K562 (cell line): Measurements from ENCODE around the gene ARSK.

ENCODE experiments used
- E2F1 ChIP-seq: sonication (generic); formaldehyde crosslinking; IDR thresholded peaks from 2 replicates; pipeline ENCODE4 v1.8.1; 2023; ENCODE audit warnings: mild to moderate bottlenecking, missing genetic modification reagents, moderate library complexity
- EGR1 ChIP-seq: fragments of 450-650 bp; conservative IDR thresholded peaks from 2 replicates; pipeline ENCODE4 v1.6.1; 2017; ENCODE audit warnings: mild to moderate bottlenecking
- EZH2 ChIP-seq: IDR thresholded peaks from 2 replicates; pipeline ENCODE4 v1.6.1; 2012; ENCODE audit warnings: low read depth, mild to moderate bottlenecking, inconsistent platforms, low read length, borderline replicate concordance
- KDM4B ChIP-seq, 2 experiments: fragments of 450-650 bp in 1 of 2; sonication (generic) in 1 of 2; IDR thresholded peaks; 2 replicates each; pipeline ENCODE4 v1.6.1; 2016 to 2017; ENCODE audit warnings: borderline replicate concordance in 2 of 2, antibody characterized with exemption in 1 of 2, low read depth in 1 of 2, mild to moderate bottlenecking in 1 of 2
- PKNOX1 ChIP-seq: fragments of 450-650 bp; IDR thresholded peaks from 2 replicates; pipeline ENCODE4 v1.6.1; 2016
- POLR2A ChIP-seq: fragments of 450-650 bp; conservative IDR thresholded peaks from 2 replicates; pipeline ENCODE4 v1.6.1; 2016
- POLR2G ChIP-seq: fragments of 200-400 bp; formaldehyde crosslinking; IDR thresholded peaks from 2 replicates; pipeline ENCODE4 v1.6.1; 2017; ENCODE audit warnings: low read depth, mild to moderate bottlenecking, antibody characterized with exemption, low read length, moderate library complexity
- XRCC4 ChIP-seq: IDR thresholded peaks from one replicate; pipeline ENCODE4 v1.6.1; 2011; ENCODE audit not compliant: insufficient read depth, insufficient read length; ENCODE audit errors: extremely low read depth
- ZBTB26 ChIP-seq: fragments of 450-650 bp; formaldehyde crosslinking; IDR thresholded peaks from 2 replicates; pipeline ENCODE4 v1.4.0; 2022; ENCODE audit warnings: missing genetic modification characterization
- ZNF263 ChIP-seq: sonication (generic); formaldehyde crosslinking; IDR thresholded peaks from 2 replicates; pipeline ENCODE4 v1.8.0; 2022; ENCODE audit warnings: mild to moderate bottlenecking, missing genetic modification reagents, borderline replicate concordance
- ZNF512 ChIP-seq: IDR thresholded peaks from 2 replicates; pipeline ENCODE4 v1.6.1; 2016; ENCODE audit warnings: missing genetic modification characterization, missing compliant biosample characterization

GRCh38 chr5:95609711-95610110, 54.8 kb downstream of the ARSK start:
- no peak for TF ChIP-seq POLR2A
- no peak for TF ChIP-seq PKNOX1
- no peak for TF ChIP-seq POLR2G
- no peak for TF ChIP-seq EZH2
- no peak for TF ChIP-seq XRCC4
- no peak for TF ChIP-seq KDM4B (IDR thresholded peaks at IDR 0.05; ENCODE audit: borderline replicate concordance in 2 of 2, low read depth in 1 of 2)
- TF ChIP-seq E2F1 = no peak
- TF ChIP-seq ZNF512 = no peak
- TF ChIP-seq ZNF263 (CRISPR knock-in tag) = no peak
- TF ChIP-seq ZBTB26 = no peak
- TF ChIP-seq EGR1 = no peak
